ENCODE results near the gene SARDH. TPM values are rescaled to one million over a fixed set of nuclear protein-coding genes. Genes with fewer than 3 reads are reported as not detected.

The SARDH gene
- total RNA-seq, 2 donors from 2014 or later, result 8.4 to 11.2 TPM

- Histone ChIP-seq H3K4me3 (ENCODE audit: low read length) (no peak overlapping the region), H3K27ac (ENCODE audit: low read depth, low read length) (no peak overlapping the region), H3K36me3 (ENCODE audit: control insufficient read depth, insufficient read depth, low read length) (peaks cover 43% of the 10 kb centered on the region), H3K9me3 (ENCODE audit: control insufficient read depth, low read length) (peaks cover 19% of the 10 kb centered on the region), H3K4me1 (ENCODE audit: control insufficient read depth, insufficient read depth, low read length) (no peaks in the 10 kb centered on the region), H3K27me3 (ENCODE audit: control insufficient read depth, insufficient read depth, low read length, poor library complexity, severe bottlenecking) (no peaks in the 10 kb centered on the region), H3K9ac (ENCODE audit: extremely low read depth, low read length, poor library complexity, severe bottlenecking) (no peak overlapping the region)
- TF ChIP-seq CTCF (conservative IDR thresholded peaks at IDR 0.05), result no peak
- WGBS, 2 experiments (ENCODE audit: insufficient coverage in 1 of 2, insufficient read length in 1 of 2), result 90 to 98% methylated on average over 10 to 26 of the region's 26 CpGs
- Mint-ChIP-seq H3K36me3 (ENCODE audit: low read depth) (peaks cover 55% of the 10 kb centered on the region), H3K9me3 (peaks cover 20% of the 10 kb centered on the region), H3K27me3 (ENCODE audit: insufficient read depth) (no peaks in the 10 kb centered on the region), H3K4me3 (no peak overlapping the region), H3K4me1 (no peaks in the 10 kb centered on the region), H3K27ac (no peak overlapping the region)
- peak; percentile 28 for DNase-seq
These were observed 25.4 kb upstream of the SARDH start for GRCh38 chr9:133763272-133764183.

GRCh38 chr9:133762488-133763271 lies 24.5 kb upstream of the SARDH start:
- Histone ChIP-seq H3K9ac (ENCODE audit: extremely low read depth, low read length, poor library complexity, severe bottlenecking) (no peak overlapping the region), H3K27me3 (ENCODE audit: control insufficient read depth, insufficient read depth, low read length, poor library complexity, severe bottlenecking) (no peaks in the 10 kb centered on the region), H3K4me3 (ENCODE audit: low read length) (no peak overlapping the region), H3K36me3 (ENCODE audit: control insufficient read depth, insufficient read depth, low read length) (peaks cover 35% of the 10 kb centered on the region), H3K27ac (ENCODE audit: low read depth, low read length) (no peak overlapping the region), H3K4me1 (ENCODE audit: control insufficient read depth, insufficient read depth, low read length) (no peaks in the 10 kb centered on the region), H3K9me3 (ENCODE audit: control insufficient read depth, low read length) (peaks cover 11% of the 10 kb centered on the region)
- no peak for TF ChIP-seq CTCF (conservative IDR thresholded peaks at IDR 0.05)
- no peak overlapping the region for H3K4me3 Mint-ChIP-seq
- no peak overlapping the region for H3K27ac Mint-ChIP-seq
- H3K36me3 Mint-ChIP-seq (ENCODE audit: low read depth), result peaks cover 48% of the 10 kb centered on the region
- H3K27me3 Mint-ChIP-seq (ENCODE audit: insufficient read depth), result no peaks in the 10 kb centered on the region
- peak; percentile 43 for DNase-seq
- H3K9me3 Mint-ChIP-seq, result peaks cover 16% of the 10 kb centered on the region
- no peaks in the 10 kb centered on the region for H3K4me1 Mint-ChIP-seq
- 90 to 92% methylated on average over 2 to 19 of the region's 19 CpGs for WGBS, 2 experiments (ENCODE audit: insufficient coverage in 1 of 2, insufficient read length in 1 of 2)

- peak; percentile 18 for DNase-seq
- no peaks in the 10 kb centered on the region for H3K4me1 ChIP-seq (ENCODE audit: control insufficient read depth, insufficient read depth, low read length)
- Mint-ChIP-seq H3K36me3 (ENCODE audit: low read depth) (peaks cover 38% of the 10 kb centered on the region), H3K27ac (no peak overlapping the region), H3K27me3 (ENCODE audit: insufficient read depth) (no peaks in the 10 kb centered on the region), H3K4me1 (no peaks in the 10 kb centered on the region), H3K4me3 (no peak overlapping the region), H3K9me3 (peaks cover 7% of the 10 kb centered on the region)
- H3K9me3 ChIP-seq (ENCODE audit: control insufficient read depth, low read length), result peaks cover 2% of the 10 kb centered on the region
- WGBS, 2 experiments (ENCODE audit: insufficient coverage in 1 of 2, insufficient read length in 1 of 2), result 90 to 91% methylated on average over 7 to 11 of the region's 11 CpGs
- TF ChIP-seq CTCF (conservative IDR thresholded peaks at IDR 0.05), result no peak
- H3K36me3 ChIP-seq (ENCODE audit: control insufficient read depth, insufficient read depth, low read length), result peaks cover 27% of the 10 kb centered on the region
- H3K27ac ChIP-seq (ENCODE audit: low read depth, low read length), result no peak overlapping the region
- H3K9ac ChIP-seq (ENCODE audit: extremely low read depth, low read length, poor library complexity, severe bottlenecking), result no peak overlapping the region
- H3K4me3 ChIP-seq (ENCODE audit: low read length), result no peak overlapping the region
- no peaks in the 10 kb centered on the region for H3K27me3 ChIP-seq (ENCODE audit: control insufficient read depth, insufficient read depth, low read length, poor library complexity, severe bottlenecking)
These were observed 23.6 kb upstream of the SARDH start for GRCh38 chr9:133761641-133762248.

Data from endodermal cell (in vitro differentiated cells).